Measurements from ENCODE around the gene DUSP6.

Gene DUSP6

DNA sequence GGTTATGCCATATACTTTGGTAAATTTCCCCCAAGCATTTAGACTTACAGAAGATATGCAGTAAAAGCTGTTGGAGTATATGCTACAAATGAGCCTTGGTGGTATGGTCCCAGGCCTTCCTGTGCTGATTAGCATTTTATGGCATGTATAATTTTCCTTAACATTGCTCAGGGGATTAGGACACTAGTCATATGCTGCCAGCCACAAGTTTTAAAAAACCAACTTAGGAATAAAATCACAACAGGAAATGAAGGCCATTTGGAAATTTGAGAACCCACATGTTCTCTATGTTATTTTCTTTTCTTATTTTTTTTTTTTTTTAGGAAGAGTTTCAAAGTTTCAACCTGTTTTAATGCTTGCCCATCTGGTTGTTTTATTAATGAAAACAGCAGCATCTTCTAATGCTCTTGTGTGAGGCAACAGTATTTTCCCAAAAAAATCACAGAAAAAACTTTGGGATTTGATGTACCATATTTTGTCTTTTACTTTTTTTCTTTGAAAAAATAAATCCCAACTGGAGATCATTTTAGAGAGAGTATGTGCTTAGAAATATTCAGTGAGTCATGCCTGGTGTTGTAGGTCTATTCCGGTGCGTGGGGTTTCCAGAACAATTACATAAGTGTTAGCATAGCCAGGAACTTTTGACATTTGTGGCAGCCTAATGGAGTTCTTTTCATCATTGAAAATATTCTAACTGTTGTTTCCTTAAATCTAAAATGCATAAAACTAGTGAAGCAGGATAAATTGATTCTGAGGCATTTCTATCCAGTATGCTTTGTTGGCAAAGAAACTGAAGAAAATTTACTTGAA, 21.7 kb upstream of the DUSP6 start:
- no peak for DNase-seq (ENCODE audit: low read depth)

DNA sequence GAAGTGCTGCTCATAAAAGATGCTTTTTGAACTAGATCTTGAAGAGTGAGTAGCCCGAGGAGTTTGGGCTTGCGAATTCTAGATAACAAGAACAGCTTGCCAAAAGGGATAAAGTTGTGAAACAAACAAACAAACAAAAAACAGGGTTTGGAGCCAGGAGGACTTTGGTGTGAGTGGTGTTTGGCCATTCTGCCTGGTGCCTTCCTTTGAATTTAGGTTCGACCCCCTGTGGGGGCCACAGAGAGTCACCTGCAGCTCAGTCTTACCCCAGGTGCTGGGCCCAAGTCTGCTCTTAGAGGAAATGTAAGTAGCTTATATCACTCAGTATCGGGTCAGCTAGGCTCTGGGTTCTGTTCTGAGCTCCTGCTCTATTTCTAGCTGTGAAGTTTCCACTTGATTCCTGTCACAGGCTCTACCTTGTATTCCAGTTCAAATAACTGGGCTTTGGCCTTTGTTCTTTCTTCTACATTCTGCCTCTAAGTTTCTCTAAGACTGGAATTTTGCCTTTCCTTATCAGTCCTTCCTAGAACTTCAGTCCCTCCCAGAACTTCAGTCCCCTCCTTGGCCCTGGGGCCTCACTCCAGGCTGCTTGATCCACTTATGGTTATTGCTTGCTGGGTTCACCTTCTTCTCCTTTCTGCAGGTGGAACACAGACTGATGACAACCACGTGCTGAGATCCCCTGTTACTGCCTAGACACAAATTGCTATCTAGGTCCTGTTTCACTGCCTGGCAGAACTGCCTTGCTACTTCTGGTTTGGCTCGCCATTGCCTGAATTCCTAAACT, 20.5 kb upstream of the DUSP6 start:
- no peak for DNase-seq (ENCODE audit: low read depth)

DNA sequence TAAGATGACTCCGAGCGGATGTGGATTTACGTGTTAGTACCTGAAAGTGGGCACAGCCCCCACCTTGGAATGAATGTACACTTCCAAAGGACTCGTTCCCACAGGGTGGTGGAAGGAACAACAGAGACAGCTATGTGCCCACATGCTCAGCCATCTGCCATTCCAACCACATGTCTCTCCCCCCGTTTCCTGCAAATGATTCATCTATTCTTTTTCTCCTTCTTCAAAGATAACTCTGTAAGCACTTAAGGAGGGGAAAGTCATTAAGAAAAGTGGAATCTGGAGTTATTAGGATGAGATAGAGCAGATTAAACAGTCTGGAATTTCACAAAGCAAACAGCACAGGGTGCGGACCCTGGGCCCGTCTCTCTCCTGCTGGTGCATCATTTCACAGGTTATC, 18.5 kb upstream of the DUSP6 start:
- no peak for DNase-seq (ENCODE audit: low read depth)

DNA sequence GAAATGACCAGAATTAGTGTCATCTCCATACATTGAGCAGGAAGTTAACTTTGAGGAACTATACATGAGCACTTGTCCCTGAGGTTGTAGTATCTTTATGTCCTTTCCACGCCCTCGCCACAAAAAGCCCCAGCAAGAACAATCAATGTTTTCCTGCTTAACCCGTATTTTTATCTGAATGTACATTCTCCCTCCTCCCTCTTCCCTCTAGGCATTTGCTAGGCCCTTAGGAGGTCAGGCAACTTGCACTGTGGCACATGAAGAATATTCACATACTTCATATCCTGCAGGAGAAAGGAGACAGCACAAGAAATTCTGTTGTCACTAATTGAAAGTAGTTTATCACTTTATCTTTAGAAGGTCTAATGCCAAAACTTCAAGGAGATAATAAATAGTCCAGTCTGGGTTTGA, 18.1 kb upstream of the DUSP6 start:
- DNase-seq (ENCODE audit: low read depth), result no peak

DNA sequence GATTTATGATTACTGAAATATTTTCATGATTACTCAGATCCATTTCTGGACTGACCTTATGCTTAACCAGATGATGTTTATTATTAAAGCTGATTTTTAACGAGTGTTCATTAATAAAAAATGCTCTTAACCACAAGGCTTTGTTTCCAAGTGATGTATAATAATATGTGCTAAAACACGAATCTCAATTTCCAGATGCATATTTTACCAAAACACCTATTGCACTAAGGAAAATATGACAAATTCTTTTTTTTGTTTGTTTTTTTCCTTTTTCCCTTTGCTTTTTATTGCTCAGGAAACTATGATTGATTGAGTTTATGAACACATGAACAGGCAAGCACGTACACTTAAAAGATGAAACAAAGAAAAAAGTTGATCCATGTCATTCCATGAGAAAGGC, 16.9 kb upstream of the DUSP6 start:
- no peak for DNase-seq (ENCODE audit: low read depth)

DNA sequence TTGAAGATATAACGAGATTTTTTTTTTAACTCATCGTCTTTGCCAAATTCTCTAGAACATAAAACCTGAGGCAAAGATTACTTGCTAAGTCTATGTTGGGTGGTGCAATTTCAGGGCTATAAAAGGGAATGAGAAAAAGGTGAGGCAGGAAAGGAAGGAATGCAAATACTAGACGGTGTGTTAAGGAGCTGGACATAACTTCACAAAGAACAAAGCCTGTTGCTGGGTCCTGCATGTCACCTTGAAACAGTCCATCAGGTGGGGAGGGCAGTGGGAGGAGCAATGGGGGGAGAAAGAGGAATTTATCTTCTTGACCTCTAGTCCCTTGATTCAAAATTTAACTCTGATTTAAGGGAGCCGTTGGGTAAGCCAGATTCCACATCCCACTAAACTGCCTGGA, 16.1 kb upstream of the DUSP6 start:
- DNase-seq (ENCODE audit: low read depth), result no peak

DNA sequence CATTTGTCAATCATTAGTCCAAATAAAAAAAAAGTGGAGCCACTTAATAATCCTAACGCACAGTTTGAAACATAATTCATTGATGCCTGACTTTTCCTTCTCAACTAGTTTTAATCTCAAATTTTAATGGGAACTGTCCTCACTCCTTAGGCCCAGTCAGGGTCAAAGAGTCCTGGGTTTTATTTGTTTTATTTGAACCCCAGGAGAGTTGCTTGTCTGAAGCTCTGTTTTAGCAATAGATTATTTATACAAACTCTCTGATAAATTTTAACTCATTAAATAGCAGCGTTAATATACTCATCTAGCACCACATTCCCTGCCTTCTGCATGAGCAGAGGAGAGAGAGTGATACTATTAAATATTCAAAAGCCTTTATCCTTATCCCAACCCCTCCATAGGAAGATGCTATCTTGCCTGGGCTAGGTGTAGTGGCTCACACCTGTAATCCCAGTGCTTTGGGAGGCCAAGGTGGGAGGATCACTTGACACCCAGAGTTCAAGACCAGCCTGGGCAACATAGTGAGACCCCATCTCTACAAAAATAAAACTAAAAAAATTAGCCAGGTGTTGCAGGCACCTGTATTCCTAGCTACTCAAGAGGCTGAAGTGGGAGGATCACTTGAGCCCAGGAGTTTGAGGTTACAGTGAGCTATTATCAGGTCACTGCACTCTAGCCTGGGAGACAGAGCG, 14.5 kb upstream of the DUSP6 start:
- DNase-seq (ENCODE audit: low read depth), result no peak

DNA sequence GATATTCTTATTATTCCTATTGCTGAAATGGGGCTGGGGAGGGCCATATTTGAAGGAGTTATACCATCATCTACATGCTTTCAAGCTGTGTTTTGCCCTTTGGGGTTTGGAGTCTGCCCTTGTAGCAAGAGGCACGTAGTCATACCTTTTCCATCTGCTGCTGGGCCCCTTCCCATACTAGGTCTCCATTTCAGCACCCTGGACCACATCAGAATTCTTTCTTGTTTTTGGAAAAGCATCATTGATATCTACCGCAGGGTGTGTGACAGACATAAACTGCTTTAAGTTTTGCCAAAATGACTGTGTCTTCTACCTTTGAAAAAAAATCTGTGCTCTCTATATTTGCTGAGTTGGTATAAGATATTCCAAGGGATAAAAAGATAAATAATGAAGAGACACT, 12.3 kb upstream of the DUSP6 start:
- no peak for DNase-seq (ENCODE audit: low read depth)

DNA sequence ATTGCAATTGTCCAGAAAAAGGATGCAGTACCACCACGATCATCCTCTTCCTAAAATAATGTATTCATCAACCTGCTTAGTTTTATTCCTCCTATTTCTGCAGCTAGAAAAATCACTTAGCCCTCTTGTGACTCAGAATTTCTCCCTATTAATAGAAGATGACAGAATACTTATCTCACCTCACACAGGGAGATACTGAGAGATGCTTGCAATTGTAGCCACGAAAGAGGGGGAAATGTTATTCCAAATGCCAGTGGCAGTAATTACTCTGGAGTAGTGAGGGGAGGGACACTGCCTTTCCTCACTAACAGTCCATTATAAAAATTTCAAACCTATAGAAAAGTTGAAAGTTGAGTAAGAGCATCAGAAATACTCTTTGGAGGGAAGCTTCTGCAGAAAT, 11.8 kb upstream of the DUSP6 start:
- no peak for DNase-seq (ENCODE audit: low read depth)

DNA sequence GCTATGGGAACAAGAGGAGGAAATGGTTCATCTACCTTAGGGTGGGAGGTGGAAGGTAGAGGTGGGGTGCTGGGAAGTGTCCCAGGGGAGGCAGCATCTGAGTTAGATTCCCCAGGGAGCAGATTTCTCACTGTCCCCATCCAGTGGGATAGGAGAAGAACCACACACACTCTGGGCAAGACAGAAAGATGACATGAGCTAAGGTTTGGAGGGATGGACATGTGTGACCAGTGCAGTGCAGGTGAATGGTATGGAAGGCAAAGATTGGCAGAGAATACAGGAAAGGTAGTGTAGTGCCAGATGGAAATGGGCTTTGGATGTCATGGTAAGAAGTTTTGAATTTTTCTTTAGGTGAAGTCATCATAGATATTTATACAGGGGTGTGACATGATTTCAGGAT, 11.3 kb upstream of the DUSP6 start:
- no peak for DNase-seq (ENCODE audit: low read depth)

DNA sequence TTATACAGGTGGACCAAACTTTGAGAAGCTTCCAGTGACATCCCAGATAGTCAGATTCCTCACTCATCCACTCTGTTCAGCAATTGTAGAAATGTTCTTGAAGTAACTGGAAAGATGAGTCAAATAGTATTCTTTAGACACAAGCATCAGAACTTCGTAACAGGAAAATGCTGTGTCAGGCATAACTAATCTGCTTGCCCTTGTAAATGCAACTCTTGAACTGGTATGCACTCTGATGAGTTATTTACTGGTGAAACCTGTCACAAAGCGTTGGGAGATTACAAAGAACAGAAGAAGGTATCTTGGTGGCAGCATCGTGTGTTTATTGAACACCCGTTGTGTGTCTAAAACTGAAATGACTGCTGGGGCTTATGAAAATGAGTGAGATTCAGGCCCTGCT, 10.8 kb upstream of the DUSP6 start:
- DNase-seq (ENCODE audit: low read depth), result no peak

DNA sequence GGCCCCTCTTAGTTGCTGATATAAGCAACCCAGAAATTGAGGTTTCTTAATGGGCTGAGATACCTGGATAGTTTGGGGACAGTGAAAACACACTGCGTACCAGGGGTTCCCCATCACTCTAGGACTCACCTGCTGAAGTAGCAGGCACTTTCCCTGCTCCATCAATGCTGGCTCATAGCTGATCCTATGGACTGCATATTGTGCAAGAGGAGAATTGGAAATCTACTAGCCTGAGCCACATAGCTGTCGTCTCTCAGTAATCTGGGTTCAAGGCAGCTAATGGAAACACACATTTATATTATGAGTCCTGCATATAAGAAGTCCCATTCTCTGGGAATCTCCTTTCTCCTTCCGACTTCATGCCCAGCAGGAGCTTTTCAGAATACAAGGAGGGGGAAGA, 7.3 kb upstream of the DUSP6 start:
- DNase-seq (ENCODE audit: low read depth), result no peak

DNA sequence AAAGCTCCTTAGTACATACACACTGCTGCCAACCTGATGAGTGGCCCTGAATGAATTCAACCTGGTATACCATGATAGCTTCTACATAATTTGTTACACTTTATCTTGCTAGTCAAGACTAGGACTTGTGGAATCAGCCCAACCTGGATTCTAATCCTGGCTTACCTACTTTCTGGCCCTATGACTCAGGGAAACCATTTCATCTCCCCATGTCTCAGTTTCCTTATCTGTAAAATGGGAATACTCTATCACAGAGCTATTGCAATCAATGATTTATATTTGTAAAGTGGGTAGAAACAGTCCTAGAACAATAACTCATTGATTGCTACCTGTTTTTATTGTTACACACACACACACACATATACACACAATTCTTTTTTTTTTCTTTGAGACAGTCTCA, 6.5 kb upstream of the DUSP6 start:
- no peak for DNase-seq (ENCODE audit: low read depth)

DNA sequence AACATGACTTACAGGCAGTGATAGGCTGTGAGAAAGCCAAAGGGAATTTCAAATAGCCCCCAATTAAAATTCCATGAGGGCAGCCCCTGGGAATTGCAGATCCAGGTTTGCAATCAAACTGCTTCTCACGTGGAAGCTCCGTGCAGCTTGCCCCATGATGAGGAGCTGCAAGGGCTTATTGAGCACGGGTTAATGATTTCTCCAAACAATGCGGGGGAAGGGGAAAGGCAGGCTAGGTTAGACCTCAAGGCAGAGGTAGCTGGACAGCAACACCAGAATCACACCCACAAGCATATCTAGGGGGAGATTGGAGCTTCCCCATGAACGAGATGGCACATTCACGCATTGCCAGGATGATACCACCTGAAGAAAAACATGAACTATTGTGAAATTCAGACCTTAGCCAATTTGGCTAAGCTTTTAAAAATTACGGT, 5.0 kb upstream of the DUSP6 start:
- no peak for DNase-seq (ENCODE audit: low read depth)

DNA sequence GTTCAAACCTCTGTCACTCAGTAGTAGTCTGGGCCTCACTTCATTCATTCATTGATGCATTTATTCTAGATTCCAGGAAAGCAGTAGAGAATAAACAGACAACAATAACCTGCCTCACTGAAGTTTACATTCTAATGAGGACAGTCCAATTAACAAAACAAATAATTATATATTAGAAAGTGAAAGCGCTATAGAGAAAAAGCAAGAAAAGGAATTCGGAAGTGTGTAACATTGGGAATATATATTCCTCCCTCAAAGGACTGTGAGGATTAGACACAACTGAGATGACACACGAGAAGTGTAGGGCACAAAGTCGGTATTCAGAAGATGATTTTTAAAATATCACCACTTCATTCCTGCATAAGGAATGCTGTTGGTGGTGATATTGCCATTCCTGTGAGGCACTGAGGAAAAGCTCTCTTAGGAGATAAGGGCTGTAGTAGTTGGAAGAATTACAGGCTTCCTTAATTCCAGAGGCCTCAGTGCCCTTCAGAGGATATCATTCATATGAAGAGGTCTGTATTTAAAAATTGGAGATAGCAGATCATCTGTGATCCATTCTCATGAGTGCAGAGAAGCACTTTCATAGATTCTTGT, 3.9 kb upstream of the DUSP6 start:
- DNase-seq (ENCODE audit: low read depth), result no peak

DNA sequence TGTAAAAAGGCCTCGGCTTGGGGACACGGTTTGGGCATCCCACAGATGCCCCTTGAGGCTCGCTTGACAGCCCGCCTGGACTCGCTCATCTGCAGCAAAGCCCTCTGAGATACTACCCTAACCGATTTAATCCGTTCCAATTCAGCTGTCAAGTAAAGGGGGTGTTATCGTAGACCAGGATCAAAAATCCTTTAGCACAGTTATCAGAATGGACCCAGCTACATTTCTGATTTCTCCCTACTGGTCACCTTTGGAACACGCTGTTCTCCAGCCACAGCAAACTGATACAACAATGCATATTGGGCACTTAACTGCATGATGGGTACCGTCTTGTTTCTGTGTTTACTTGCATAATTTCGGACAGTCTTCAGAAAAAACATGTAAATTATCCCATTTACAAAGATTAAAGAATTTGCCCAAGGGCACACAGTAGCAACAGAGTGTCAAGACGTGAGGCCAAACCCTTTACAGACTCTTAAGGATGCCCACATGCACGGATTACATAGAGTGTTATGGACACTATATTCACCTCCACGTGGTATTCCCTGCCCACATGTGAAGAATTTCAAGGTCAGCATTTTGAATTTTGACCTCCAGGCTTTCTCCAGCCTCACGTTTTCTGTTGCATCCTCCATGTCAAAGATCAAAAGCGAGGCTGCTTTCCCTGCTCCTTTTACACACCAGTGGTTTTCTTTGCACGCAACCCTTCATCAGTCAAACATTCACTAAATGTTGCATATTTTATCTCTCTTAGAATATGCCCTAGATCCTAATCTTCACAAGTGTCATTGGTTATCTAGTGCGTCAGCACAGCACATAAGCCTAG, 3.2 kb upstream of the DUSP6 start:
- DNase-seq (ENCODE audit: low read depth), result no peak

DNA sequence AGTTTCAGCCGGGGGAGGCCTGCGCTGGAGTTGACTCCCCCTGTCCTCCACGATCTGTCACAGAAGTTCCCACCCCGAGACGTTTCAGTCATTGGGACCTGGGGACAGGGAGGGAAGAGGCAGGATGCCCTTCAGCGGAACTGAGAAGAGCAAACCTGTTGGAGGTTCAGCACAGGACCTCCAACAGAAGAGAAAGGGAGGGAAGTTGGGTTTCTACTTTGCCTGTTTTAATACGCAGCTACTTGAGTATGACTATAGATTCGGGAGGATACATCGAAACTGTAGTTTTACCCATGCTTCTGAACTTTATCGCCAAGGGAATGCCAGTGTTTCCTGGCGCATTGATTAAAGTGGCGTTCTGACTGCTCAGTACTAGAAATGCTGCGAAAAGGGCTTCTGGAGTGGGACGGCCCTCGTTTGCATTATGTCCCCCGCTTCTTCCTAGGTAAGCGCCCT, 2.3 kb upstream of the DUSP6 start:
- DNase-seq (ENCODE audit: low read depth), result no peak

DNA sequence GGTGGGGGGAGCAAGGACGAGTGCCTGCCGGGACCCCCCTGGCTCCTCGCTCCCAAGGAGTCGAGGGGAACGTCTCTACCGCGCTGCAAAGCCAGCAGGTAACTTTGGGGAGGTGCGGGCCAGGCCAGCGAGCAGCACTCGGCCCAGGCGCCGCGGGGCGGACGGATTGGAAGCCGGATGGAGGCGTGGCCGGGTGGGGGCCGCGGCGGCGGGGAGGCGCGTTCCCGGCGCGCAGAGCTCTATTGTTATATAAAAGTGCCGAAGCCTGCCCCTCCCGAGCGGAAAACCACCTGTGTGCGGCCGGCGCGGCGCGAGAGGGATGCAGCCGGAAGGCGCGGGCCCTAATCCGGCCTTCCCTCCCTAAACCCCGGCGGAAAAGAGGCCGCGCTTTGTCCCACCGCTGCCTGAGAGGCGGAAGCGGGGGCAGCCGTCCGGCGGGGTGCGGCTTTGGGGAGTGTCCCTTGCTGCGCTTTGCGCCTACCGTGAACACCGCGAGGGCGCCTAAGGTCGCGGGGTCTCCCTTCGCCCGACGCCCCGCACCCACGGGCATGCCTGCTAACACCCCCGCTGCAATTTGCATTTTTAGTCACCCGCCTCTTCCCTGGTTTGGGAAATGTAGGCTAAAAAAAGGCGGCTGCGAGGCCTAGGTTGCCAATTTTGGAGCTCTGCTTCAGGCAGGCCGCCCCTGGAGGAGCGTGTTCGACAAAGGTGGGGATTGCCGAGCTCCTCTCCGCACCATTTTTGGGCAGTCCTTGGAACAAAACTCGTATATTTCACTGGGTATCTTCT, 1.7 kb upstream of the DUSP6 start:
- no peak for DNase-seq (ENCODE audit: low read depth)

DNA sequence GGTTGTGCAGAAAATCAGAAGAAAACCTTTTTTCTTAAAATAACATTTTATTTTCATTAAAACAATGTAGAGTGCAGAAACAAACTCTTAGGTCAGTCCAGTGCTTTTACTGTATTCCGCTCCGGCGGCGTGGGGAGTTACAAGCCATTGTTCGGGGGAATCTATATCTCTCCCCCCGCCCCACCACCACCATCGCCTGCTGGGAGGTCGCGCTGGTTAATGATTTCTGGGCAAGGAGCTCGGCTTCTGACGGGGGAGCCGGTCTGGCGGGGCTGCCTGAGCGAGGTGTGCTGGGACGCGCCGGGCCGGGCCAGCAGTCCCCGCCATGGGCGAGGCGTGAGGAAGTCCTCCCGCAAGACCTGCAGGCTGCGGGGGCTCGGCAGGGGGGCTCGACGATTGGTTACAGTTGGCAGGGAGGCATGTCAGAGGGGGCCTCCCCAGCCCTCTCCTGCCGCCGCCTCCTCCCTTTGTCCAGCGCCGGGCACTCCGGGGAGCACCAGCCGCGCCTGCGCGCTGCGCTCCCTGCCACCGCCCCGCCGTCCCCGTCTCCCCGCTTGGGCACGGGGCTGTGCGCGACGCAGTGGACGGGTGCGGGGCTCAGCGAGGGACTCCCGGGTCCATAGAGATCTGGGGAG, 1.0 kb upstream of the DUSP6 start:
- DNase-seq (ENCODE audit: low read depth), result no peak

DNA sequence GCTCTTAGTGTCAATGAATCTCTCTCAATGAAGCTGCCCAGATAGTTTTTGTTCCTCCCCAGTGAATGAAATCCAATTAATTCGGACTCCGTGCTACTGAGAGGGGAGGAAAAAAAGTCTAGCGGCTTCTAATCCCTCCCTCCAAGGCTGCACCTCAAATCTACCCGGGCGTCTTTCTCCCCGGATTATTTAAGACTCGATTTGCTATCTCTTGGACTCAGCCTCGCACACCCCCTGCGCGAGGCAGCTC, 134 bp downstream of the DUSP6 start:
- no peak for DNase-seq (ENCODE audit: low read depth)
